Gastroesophageal sphincter (tissue), 4 donors: Measurements from ENCODE around the gene COLEC11. TPM values are rescaled to one million over a fixed set of nuclear protein-coding genes. Genes with fewer than 3 reads are reported as not detected.

Experiments used
- ATAC-seq: fragments of 150-250 bp; one replicate; pipeline ENCODE4 v1.9.1; 2016; ENCODE audit warnings: mild to moderate bottlenecking, moderate library complexity
- H3K27ac ChIP-seq, 4 donors: fragments of 200-600 bp; sonication (generic) in 3 of 4; 1 replicate in 3 of 4; 2 replicates in 1 of 4; pipeline ENCODE4 v1.5.1; 2016 to 2019
- H3K27me3 ChIP-seq: fragments of 200-600 bp; sonication (generic); one replicate; pipeline ENCODE4 v1.5.1; 2019
- H3K36me3 ChIP-seq, 2 donors: fragments of 200-600 bp; sonication (generic); one replicate each; pipeline ENCODE4 v1.5.1; 2019; ENCODE audit warnings: control low read depth in 1 of 2
- H3K4me1 ChIP-seq, 3 donors: fragments of 200-600 bp; sonication (generic); 1 replicate in 2 of 3; 2 replicates in 1 of 3; pipeline ENCODE4 v1.5.1; 2016 to 2019; ENCODE audit warnings: control low read depth in 2 of 3
- H3K4me3 ChIP-seq, 2 donors: fragments of 200-600 bp; sonication (generic); one replicate each; pipeline ENCODE4 v1.5.1; 2019; ENCODE audit warnings: mild to moderate bottlenecking in 1 of 2, moderate library complexity in 1 of 2
- H3K9me3 ChIP-seq, 3 donors: fragments of 200-600 bp; sonication (generic); one replicate each; pipeline ENCODE4 v1.5.1; 2017 to 2019; ENCODE audit warnings: control low read depth in 2 of 3
- CTCF ChIP-seq, 4 experiments: fragments of 200-600 bp in 2 of 4; fragments of 450-650 bp in 2 of 4; sonication (generic) in 1 of 4; IDR thresholded peaks; one replicate each; pipeline ENCODE4 v1.5.1; 2017 to 2019; ENCODE audit warnings: antibody characterized with exemption in 4 of 4, mild to moderate bottlenecking in 2 of 4, moderate library complexity in 2 of 4
- EP300 ChIP-seq: sonication (generic); formaldehyde crosslinking; IDR thresholded peaks from one replicate; pipeline ENCODE4 v1.6.1; 2017; ENCODE audit warnings: antibody characterized with exemption, mild to moderate bottlenecking
- POLR2A ChIP-seq, 2 donors: fragments of 450-650 bp; IDR thresholded peaks; one replicate each; pipeline ENCODE4 v1.6.1; 2017; ENCODE audit warnings: antibody characterized with exemption in 2 of 2, mild to moderate bottlenecking in 2 of 2, moderate library complexity in 1 of 2
- POLR2AphosphoS5 ChIP-seq: sonication (generic); formaldehyde crosslinking; IDR thresholded peaks from one replicate; pipeline ENCODE4 v1.6.1; 2017; ENCODE audit warnings: antibody characterized with exemption
- WGBS, 2 donors: methylation state at CpG; one replicate each; pipeline ENCODE4 v1.1.5; 2018; ENCODE audit warnings: low coverage in 1 of 2; 5-methylcytosine and 5-hydroxymethylcytosine counted together
- total RNA-seq, 4 donors: library from RNA; depleted of rRNA; stranded (reverse); fragments of >200 nt; gene quantifications; one replicate each; pipeline ENCODE4 v1.1.0, GENCODE V29; 2016

COLEC11 gene
- total RNA-seq, 4 donors from 2014 or later, result 0.57 to 5.0 (median 3.1) TPM

- no peaks in the 10 kb centered on the region for H3K36me3 ChIP-seq
- WGBS, 2 donors, result 80 to 83% methylated on average over 1 to 9 of the region's 11 CpGs
- no peak overlapping the region for H3K4me3 ChIP-seq
- no peak overlapping the region for H3K27ac ChIP-seq
- TF ChIP-seq CTCF (IDR thresholded peaks at IDR 0.05) (no peak), POLR2AphosphoS5 (no peak), POLR2A (IDR thresholded peaks at IDR 0.05) (no peak), EP300 (no peak)
- H3K27me3 ChIP-seq, result peaks cover 6% of the 10 kb centered on the region
- peaks cover 0 to under 1% (median 0%) of the 10 kb centered on the region in 3 donors for H3K4me1 ChIP-seq
- no peaks in the 10 kb centered on the region for H3K9me3 ChIP-seq
- ATAC-seq, result no peak
Observed at GRCh38 chr2:3600256-3600855, 5.4 kb downstream of the COLEC11 start.

- TF ChIP-seq EP300 (no peak), POLR2A (IDR thresholded peaks at IDR 0.05) (no peak), POLR2AphosphoS5 (no peak), CTCF (IDR thresholded peaks at IDR 0.05) (no peak)
- H3K4me1 ChIP-seq, result no peaks in the 10 kb centered on the region
- ATAC-seq, result no peak
- no peaks in the 10 kb centered on the region for H3K9me3 ChIP-seq
- no peak overlapping the region for H3K4me3 ChIP-seq
- H3K27me3 ChIP-seq, result peaks cover 10% of the 10 kb centered on the region
- 68% methylated on average over 13 of the region's 22 CpGs; no CpG with 5 or more reads in 1 of the 2 donors for WGBS, 2 donors
- no peak overlapping the region for H3K27ac ChIP-seq
- no peaks in the 10 kb centered on the region for H3K36me3 ChIP-seq
Observed at GRCh38 chr2:3601561-3602271, 6.8 kb downstream of the COLEC11 start.

- Histone ChIP-seq H3K4me1 (no peaks in the 10 kb centered on the region), H3K36me3 (no peaks in the 10 kb centered on the region), H3K27me3 (peaks cover 15% of the 10 kb centered on the region), H3K4me3 (no peak overlapping the region), H3K27ac (no peak overlapping the region), H3K9me3 (no peaks in the 10 kb centered on the region)
- no peak for ATAC-seq
- WGBS, 2 donors, result 78 to 89% methylated on average over 16 to 17 of the region's 25 CpGs
- TF ChIP-seq CTCF (IDR thresholded peaks at IDR 0.05) (no peak), EP300 (no peak), POLR2A (IDR thresholded peaks at IDR 0.05) (no peak), POLR2AphosphoS5 (no peak)
Observed at GRCh38 chr2:3602553-3603339, 7.8 kb downstream of the COLEC11 start.

- no peaks in the 10 kb centered on the region for H3K4me1 ChIP-seq
- no peaks in the 10 kb centered on the region for H3K9me3 ChIP-seq
- H3K27me3 ChIP-seq, result peaks cover 15% of the 10 kb centered on the region
- no peak for ATAC-seq
- no peak for TF ChIP-seq CTCF (IDR thresholded peaks at IDR 0.05)
- TF ChIP-seq EP300, result no peak
- no peak for TF ChIP-seq POLR2AphosphoS5
- no peak for TF ChIP-seq POLR2A (IDR thresholded peaks at IDR 0.05)
- no CpG with 5 or more reads among the region's 19 CpGs for WGBS, 2 donors
- no peak overlapping the region for H3K4me3 ChIP-seq
- H3K27ac ChIP-seq, result no peak overlapping the region
- no peaks in the 10 kb centered on the region for H3K36me3 ChIP-seq
Observed at GRCh38 chr2:3603536-3604206, 8.8 kb downstream of the COLEC11 start.
